ENCODE results near the gene VPS26C. TPM values are rescaled to one million over a fixed set of nuclear protein-coding genes. Genes with fewer than 3 reads are reported as not detected.
A peak's percentile ranks its signal among the peaks of the same experiment; 100 is the strongest.

Gene VPS26C
- total and polyA plus RNA-seq, 9 of the 15 experiments (the other 6 are each of a cell fraction or from before 2014, with no cell fraction given), result 32.8 to 48.7 (median 42.1) TPM

- TF ChIP-seq ETV6 (IDR thresholded peaks at IDR 0.05; ENCODE audit: borderline replicate concordance in 1 of 2, low read depth in 2 of 2, low read length in 1 of 2), result no peak
- TF ChIP-seq ETV6 (CRISPR knock-in tag; IDR thresholded peaks at IDR 0.05; ENCODE audit: borderline replicate concordance), result no peak
- TF ChIP-seq TCF7 (IDR thresholded peaks at IDR 0.05; ENCODE audit: borderline replicate concordance), result no peak
- no peak for TF ChIP-seq MAFG (tag; conservative IDR thresholded peaks at IDR 0.05)
- TF ChIP-seq, protein P1, sequence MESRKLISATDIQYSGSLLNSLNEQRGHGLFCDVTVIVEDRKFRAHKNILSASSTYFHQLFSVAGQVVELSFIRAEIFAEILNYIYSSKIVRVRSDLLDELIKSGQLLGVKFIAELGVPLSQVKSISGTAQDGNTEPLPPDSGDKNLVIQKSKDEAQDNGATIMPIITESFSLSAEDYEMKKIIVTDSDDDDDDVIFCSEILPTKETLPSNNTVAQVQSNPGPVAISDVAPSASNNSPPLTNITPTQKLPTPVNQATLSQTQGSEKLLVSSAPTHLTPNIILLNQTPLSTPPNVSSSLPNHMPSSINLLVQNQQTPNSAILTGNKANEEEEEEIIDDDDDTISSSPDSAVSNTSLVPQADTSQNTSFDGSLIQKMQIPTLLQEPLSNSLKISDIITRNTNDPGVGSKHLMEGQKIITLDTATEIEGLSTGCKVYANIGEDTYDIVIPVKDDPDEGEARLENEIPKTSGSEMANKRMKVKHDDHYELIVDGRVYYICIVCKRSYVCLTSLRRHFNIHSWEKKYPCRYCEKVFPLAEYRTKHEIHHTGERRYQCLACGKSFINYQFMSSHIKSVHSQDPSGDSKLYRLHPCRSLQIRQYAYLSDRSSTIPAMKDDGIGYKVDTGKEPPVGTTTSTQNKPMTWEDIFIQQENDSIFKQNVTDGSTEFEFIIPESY (CRISPR knock-in tag; IDR thresholded peaks at IDR 0.05), result peak; percentile 81
- TF ChIP-seq ZNF436 (CRISPR knock-in tag; IDR thresholded peaks at IDR 0.05), result no peak
Observed at GRCh38 chr21:37281993-37282392, 14.9 kb upstream of the VPS26C start (continued).

GRCh38 chr21:37281579-37281978 lies 14.4 kb upstream of the VPS26C start:
- no peaks in the 10 kb centered on the region for H3K9me1 ChIP-seq (ENCODE audit: control insufficient read depth, insufficient read depth, low read length)
- WGBS (ENCODE audit: insufficient coverage, low coverage, missing lambda C conversion rate), result 43% methylated on average over 10 of the region's 10 CpGs
- POLR2A ChIA-PET, result interaction anchor here (0.6 to 1.7 kb wide), 3 partner anchors 9 to 84 kb away, joined by 3 to 6 read pairs (median 3); no protein-coding TSS in a partner anchor
- no peak overlapping the region for H3K27ac ChIP-seq (ENCODE audit: extremely low read depth, low read depth, low read length)
- H3K27me3 ChIP-seq (ENCODE audit: control insufficient read depth in 2 of 2, insufficient read depth in 2 of 2, low read length in 2 of 2), result no peaks in the 10 kb centered on the region
- CTCF ChIA-PET (ENCODE audit: low intra/inter-chr PET ratio), result no interaction called here
- no TSS peak for BruUV-seq (replicated peaks)
- H3K79me2 ChIP-seq (ENCODE audit: control insufficient read depth, insufficient read depth, low read length), result no peaks in the 10 kb centered on the region
- H3K9ac ChIP-seq (ENCODE audit: insufficient read depth in 1 of 2, low read depth in 2 of 2, low read length in 2 of 2), result no peak overlapping the region
- DNase-seq (ENCODE audit: extremely low read depth in 1 of 4, low spot score in 3 of 4), result no peak
- FAIRE-seq, result no peak
- peak overlapping the region; percentile 41 for H2AFZ ChIP-seq (ENCODE audit: low read depth, low read length)
- H4K20me1 ChIP-seq (replicated peaks; ENCODE audit: control insufficient read depth, insufficient read depth, low read length), result no peaks in the 10 kb centered on the region
- intact Hi-C loops (cut with micrococcal nuclease), result no loop called here
- no peak overlapping the region for H3K4me3 ChIP-seq
- peak overlapping the region; percentile 36 for H3K4me2 ChIP-seq (ENCODE audit: insufficient read depth, low read length)
- in situ Hi-C loops (cut with MboI), result no loop called here
- no peaks in the 10 kb centered on the region; the same call in 1 of the 2 replicates for H3K9me3 ChIP-seq (replicated peaks; ENCODE audit: control insufficient read depth, insufficient read depth, low read depth, low read length)
- ATAC-seq, result 0 out of 3 replicates have a peak, but pooled peaks have one; percentile 29
- H3K36me3 ChIP-seq (ENCODE audit: control insufficient read depth, insufficient read depth, low read length), result no peaks in the 10 kb centered on the region
- H3K4me1 ChIP-seq (replicated peaks in 1 of 2; ENCODE audit: control insufficient read depth in 2 of 2, insufficient read depth in 2 of 2, low read length in 2 of 2), result no peaks in the 10 kb centered on the region; a peak in 1 of 5 replicates
- no peak for TF ChIP-seq BRD4 (IDR thresholded peaks at IDR 0.05)
- no peak for TF ChIP-seq ZNF436 (CRISPR knock-in tag; IDR thresholded peaks at IDR 0.05)
- TF ChIP-seq ZNF75A (CRISPR knock-in tag; IDR thresholded peaks at IDR 0.05), result no peak
- TF ChIP-seq ZNF707 (CRISPR knock-in tag; conservative IDR thresholded peaks at IDR 0.05), result no peak
- TF ChIP-seq ZNF644 (tag; IDR thresholded peaks at IDR 0.05; ENCODE audit: low read depth), result no peak
- TF ChIP-seq POLR2AphosphoS5 (IDR thresholded peaks at IDR 0.05; ENCODE audit: control insufficient read depth, insufficient read depth, low read depth, low read length), result no peak
- TF ChIP-seq TRIM28 (IDR thresholded peaks at IDR 0.05), result no peak
- no peak for TF ChIP-seq ZSCAN32 (CRISPR knock-in tag; IDR thresholded peaks at IDR 0.05)
- no peak for TF ChIP-seq CHD1 (IDR thresholded peaks at IDR 0.05; ENCODE audit: low read length)
- TF ChIP-seq GTF3C2 (IDR thresholded peaks at IDR 0.05; ENCODE audit: borderline replicate concordance, extremely low read depth, insufficient read length), result no peak

All from K562 (cell line).